Stimulated activated CD4-positive, alpha-beta T cell treated with anti-CD3 and anti-CD28 coated beads, Interleukin-15, amount 100 ng/mL, for 24 hours (primary cell): ENCODE results near the gene SYNE2.

Source experiments
- DNase-seq: peaks from one replicate; pipeline ENCODE4 v3.0.0-alpha.2; 2020

SYNE2 gene

GRCh38 chr14:64266239-64266638 lies 413.4 kb downstream of the SYNE2 start:
- no peak for DNase-seq

- no peak for DNase-seq
These were observed 419.2 kb downstream of the SYNE2 start for GRCh38 chr14:64272019-64272418.
